ENCODE results near the gene ADGRF5. TPM values are rescaled to one million over a fixed set of nuclear protein-coding genes. Genes with fewer than 3 reads are reported as not detected.

The ADGRF5 gene
- total RNA-seq, 2 experiments from 2014 or later: not detected

DNA sequence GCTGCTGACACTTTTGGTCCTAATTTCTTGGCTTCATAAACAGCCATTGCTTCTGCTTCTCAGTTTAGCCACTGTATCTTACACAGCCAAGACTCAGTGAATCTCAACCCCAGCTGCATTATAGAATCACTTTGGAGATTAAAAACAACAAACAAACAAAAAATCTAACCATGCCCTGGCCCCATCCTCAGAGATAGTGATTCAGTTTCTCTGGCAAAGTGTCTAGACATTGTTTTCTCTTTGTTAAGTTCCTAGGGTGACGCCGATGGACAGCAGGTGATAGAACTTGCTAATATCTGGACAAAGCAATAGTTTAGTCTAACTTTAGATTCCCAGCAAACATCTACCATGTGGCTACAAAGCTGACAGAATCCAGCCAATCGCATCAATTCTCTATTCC, 2.9 kb downstream of the ADGRF5 start:
- peaks cover 0 to 4% of the 10 kb centered on the region in 2 experiments for H3K9me3 ChIP-seq (ENCODE audit: control insufficient read depth in 1 of 2, insufficient read depth in 1 of 2, low read length in 2 of 2)
- no peaks in the 10 kb centered on the region for H3K36me3 ChIP-seq (ENCODE audit: insufficient read depth, low read length)
- CTCF ChIA-PET: no interaction called here
- TF ChIP-seq, protein P1, sequence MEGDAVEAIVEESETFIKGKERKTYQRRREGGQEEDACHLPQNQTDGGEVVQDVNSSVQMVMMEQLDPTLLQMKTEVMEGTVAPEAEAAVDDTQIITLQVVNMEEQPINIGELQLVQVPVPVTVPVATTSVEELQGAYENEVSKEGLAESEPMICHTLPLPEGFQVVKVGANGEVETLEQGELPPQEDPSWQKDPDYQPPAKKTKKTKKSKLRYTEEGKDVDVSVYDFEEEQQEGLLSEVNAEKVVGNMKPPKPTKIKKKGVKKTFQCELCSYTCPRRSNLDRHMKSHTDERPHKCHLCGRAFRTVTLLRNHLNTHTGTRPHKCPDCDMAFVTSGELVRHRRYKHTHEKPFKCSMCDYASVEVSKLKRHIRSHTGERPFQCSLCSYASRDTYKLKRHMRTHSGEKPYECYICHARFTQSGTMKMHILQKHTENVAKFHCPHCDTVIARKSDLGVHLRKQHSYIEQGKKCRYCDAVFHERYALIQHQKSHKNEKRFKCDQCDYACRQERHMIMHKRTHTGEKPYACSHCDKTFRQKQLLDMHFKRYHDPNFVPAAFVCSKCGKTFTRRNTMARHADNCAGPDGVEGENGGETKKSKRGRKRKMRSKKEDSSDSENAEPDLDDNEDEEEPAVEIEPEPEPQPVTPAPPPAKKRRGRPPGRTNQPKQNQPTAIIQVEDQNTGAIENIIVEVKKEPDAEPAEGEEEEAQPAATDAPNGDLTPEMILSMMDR (IDR thresholded peaks at IDR 0.05): no peak
- H3K27me3 ChIP-seq (ENCODE audit: control insufficient read depth in 1 of 2, insufficient read depth in 2 of 2, low read length in 2 of 2): no peaks in the 10 kb centered on the region
- no peaks in the 10 kb centered on the region for H3K27me3 Mint-ChIP-seq
- H3K27ac Mint-ChIP-seq: no peak overlapping the region
- no peaks in the 10 kb centered on the region for H3K4me1 Mint-ChIP-seq (ENCODE audit: low read depth)
- DNase-seq (no peak), ATAC-seq (ENCODE audit: poor library complexity) (no peak)
- H3K4me3 ChIP-seq (ENCODE audit: low read length): no peak overlapping the region
- H3K9me3 Mint-ChIP-seq: no peaks in the 10 kb centered on the region
- H3K36me3 Mint-ChIP-seq (ENCODE audit: low read depth): no peaks in the 10 kb centered on the region
- POLR2A ChIA-PET: no interaction called here
- H3K27ac ChIP-seq (ENCODE audit: low read depth in 1 of 2, low read length in 2 of 2): no peak overlapping the region
- H3K4me1 ChIP-seq (ENCODE audit: insufficient read depth, low read length): no peaks in the 10 kb centered on the region
- intact Hi-C loops (cut with DNase I, micrococcal nuclease): no loop called here
- no peak overlapping the region for H3K4me3 Mint-ChIP-seq

DNA sequence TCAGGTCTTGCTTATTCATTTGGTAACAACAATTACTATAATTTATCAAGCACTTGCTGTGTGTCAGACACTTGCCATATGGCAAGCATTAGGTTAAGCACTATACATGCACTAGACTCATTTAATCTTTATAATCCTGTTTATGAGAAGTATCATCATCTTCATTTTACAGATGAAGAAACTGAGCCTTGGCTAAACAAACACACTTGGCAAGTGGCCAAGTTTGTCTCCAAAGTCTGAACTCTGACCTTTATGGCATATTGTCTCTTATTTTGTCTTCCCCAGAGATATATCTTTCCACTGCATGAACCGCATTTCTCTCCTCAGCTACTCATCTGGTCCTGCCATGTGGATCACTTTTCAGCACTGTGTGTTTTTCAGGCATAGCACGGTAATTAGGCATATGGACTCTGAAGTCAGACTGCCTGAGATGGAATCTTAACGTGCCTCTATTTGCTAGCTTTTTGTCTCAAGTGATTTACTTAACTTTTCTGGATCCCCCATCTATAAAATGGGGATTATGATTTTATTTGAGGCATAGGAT, 4.7 kb downstream of the ADGRF5 start:
- TF ChIP-seq, protein P1 (IDR thresholded peaks at IDR 0.05): no peak
- ChIA-PET POLR2A (no interaction called here), CTCF (no interaction called here)
- no peak overlapping the region for H3K4me3 Mint-ChIP-seq
- intact Hi-C loops (cut with DNase I, micrococcal nuclease): no loop called here
- no peaks in the 10 kb centered on the region for H3K36me3 Mint-ChIP-seq (ENCODE audit: low read depth)
- H3K27ac ChIP-seq (ENCODE audit: low read depth in 1 of 2, low read length in 2 of 2): no peak overlapping the region
- no peak overlapping the region for H3K4me3 ChIP-seq (ENCODE audit: low read length)
- peaks cover 0 to 4% of the 10 kb centered on the region in 2 experiments for H3K9me3 ChIP-seq (ENCODE audit: control insufficient read depth in 1 of 2, insufficient read depth in 1 of 2, low read length in 2 of 2)
- H3K36me3 ChIP-seq (ENCODE audit: insufficient read depth, low read length): no peaks in the 10 kb centered on the region
- H3K27ac Mint-ChIP-seq: no peak overlapping the region
- no peaks in the 10 kb centered on the region for H3K27me3 ChIP-seq (ENCODE audit: control insufficient read depth in 1 of 2, insufficient read depth in 2 of 2, low read length in 2 of 2)
- no peaks in the 10 kb centered on the region for H3K4me1 Mint-ChIP-seq (ENCODE audit: low read depth)
- H3K9me3 Mint-ChIP-seq: no peaks in the 10 kb centered on the region
- no peak for DNase-seq
- H3K4me1 ChIP-seq (ENCODE audit: insufficient read depth, low read length): no peaks in the 10 kb centered on the region
- H3K27me3 Mint-ChIP-seq: no peaks in the 10 kb centered on the region
- no peak for ATAC-seq (ENCODE audit: poor library complexity)

DNA sequence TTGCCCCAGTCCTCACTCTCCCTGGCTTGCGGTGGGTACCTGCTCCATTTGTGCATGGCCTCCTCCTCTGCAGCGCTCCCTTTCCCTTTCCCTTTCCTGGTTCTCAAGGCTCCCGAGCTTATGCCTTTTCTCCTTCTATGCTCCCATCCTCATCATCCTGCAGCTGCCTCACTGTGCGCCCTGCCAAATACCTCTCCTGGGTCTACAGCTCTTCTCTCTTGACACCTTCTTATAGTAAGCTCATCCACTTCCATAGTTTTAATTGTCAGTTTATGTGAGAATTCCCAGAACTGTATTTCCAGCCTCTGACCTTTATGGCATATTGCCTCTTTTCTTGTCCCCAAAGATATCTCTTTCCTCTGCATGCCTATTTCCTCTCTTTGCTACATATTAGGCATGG, 5.9 kb downstream of the ADGRF5 start:
- H3K4me3 ChIP-seq (ENCODE audit: low read length): no peak overlapping the region
- no peak overlapping the region for H3K4me3 Mint-ChIP-seq
- no peaks in the 10 kb centered on the region for H3K27me3 ChIP-seq (ENCODE audit: control insufficient read depth in 1 of 2, insufficient read depth in 2 of 2, low read length in 2 of 2)
- H3K27ac Mint-ChIP-seq: no peak overlapping the region
- no peaks in the 10 kb centered on the region for H3K4me1 ChIP-seq (ENCODE audit: insufficient read depth, low read length)
- H3K36me3 Mint-ChIP-seq (ENCODE audit: low read depth): no peaks in the 10 kb centered on the region
- no peaks in the 10 kb centered on the region for H3K36me3 ChIP-seq (ENCODE audit: insufficient read depth, low read length)
- ATAC-seq (ENCODE audit: poor library complexity): no peak
- H3K9me3 ChIP-seq (ENCODE audit: control insufficient read depth in 1 of 2, insufficient read depth in 1 of 2, low read length in 2 of 2): no peaks in the 10 kb centered on the region
- intact Hi-C loops (cut with DNase I, micrococcal nuclease): no loop called here
- H3K27ac ChIP-seq (ENCODE audit: low read depth in 1 of 2, low read length in 2 of 2): no peak overlapping the region
- ChIA-PET POLR2A (no interaction called here), CTCF (no interaction called here)
- H3K27me3 Mint-ChIP-seq: no peaks in the 10 kb centered on the region
- H3K4me1 Mint-ChIP-seq (ENCODE audit: low read depth): no peaks in the 10 kb centered on the region
- H3K9me3 Mint-ChIP-seq: no peaks in the 10 kb centered on the region
- TF ChIP-seq, protein P1 (IDR thresholded peaks at IDR 0.05): no peak
- no peak for DNase-seq
